GM12874 (cell line): ENCODE data around the gene CCDC85B.

Source experiments
- CTCF ChIP-seq: IDR thresholded peaks from 2 replicates; pipeline ENCODE4 v1.5.1; 2011; ENCODE audit warnings: low read depth, mild to moderate bottlenecking, control low read depth, low read length, moderate library complexity; ENCODE audit not compliant: insufficient read depth

The CCDC85B gene

GRCh38 chr11:65868076-65868667 is 22.3 kb upstream of the CCDC85B start:
- TF ChIP-seq CTCF, result no peak

- TF ChIP-seq CTCF, result no peak
Measured at GRCh38 chr11:65868907-65869306, 21.6 kb upstream of the CCDC85B start.

GRCh38 chr11:65869643-65870306 is 20.7 kb upstream of the CCDC85B start:
- TF ChIP-seq CTCF, result no peak

- no peak for TF ChIP-seq CTCF
Measured at GRCh38 chr11:65870307-65870658, 20.2 kb upstream of the CCDC85B start.

GRCh38 chr11:65870706-65871681 is 19.5 kb upstream of the CCDC85B start:
- no peak for TF ChIP-seq CTCF

- TF ChIP-seq CTCF, result no peak
Measured at GRCh38 chr11:65871811-65872548, 18.5 kb upstream of the CCDC85B start.
